IMR-90 (cell line): ENCODE data around the gene TACC2.

Experiments
- CEBPB ChIP-seq: IDR thresholded peaks from 2 replicates; pipeline ENCODE4 v1.6.1; 2012; ENCODE audit warnings: low read depth, low read length, improper control_type of control experiment
- MAFK ChIP-seq: IDR thresholded peaks from 2 replicates; pipeline ENCODE4 v1.6.1; 2012; ENCODE audit warnings: low read depth, low read length, improper control_type of control experiment
- POLR2A ChIP-seq: IDR thresholded peaks from 2 replicates; pipeline ENCODE4 v1.6.1; 2012; ENCODE audit warnings: mild to moderate bottlenecking, low read depth, low read length
- TF ChIP-seq, protein P1 (sequence below): fragments of 150-350 bp; IDR thresholded peaks from 2 replicates; pipeline ENCODE4 v1.6.1; 2017; ENCODE audit warnings: mild to moderate bottlenecking, antibody characterized with exemption, low read length, low read depth
- TF ChIP-seq, protein P2 (sequence below): conservative IDR thresholded peaks from 2 replicates; pipeline ENCODE4 v1.5.1; 2012; ENCODE audit warnings: mild to moderate bottlenecking, low read depth, low read length, improper control_type of control experiment

DNA sequence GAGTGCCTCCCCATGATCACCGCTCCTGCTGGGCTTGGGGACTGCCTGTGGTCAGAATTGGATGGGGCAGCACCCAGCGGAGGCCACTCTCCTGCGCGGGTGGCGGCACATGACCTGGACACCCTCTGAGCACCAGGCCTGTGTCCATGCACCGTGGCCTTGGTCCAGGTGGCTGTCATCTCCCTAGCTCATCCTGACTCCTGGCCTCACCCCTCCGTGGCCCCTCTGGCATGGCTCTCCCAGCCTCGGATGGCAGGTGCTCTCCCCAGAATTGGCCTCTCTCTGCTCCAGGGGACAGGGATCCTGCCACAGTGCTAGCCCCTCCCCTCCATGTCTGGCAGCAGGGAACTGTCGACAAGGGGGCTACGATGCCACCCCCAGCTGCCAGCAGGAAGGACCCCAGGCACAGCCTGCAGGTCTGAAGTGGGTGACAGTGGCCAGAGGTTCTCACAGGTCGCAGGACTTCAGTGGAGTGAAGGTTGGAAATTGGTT, 244.9 kb downstream of the TACC2 start:
- TF ChIP-seq CEBPB = no peak
- no peak for TF ChIP-seq MAFK
- TF ChIP-seq, protein P1, sequence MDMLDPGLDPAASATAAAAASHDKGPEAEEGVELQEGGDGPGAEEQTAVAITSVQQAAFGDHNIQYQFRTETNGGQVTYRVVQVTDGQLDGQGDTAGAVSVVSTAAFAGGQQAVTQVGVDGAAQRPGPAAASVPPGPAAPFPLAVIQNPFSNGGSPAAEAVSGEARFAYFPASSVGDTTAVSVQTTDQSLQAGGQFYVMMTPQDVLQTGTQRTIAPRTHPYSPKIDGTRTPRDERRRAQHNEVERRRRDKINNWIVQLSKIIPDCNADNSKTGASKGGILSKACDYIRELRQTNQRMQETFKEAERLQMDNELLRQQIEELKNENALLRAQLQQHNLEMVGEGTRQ = no peak
- TF ChIP-seq, protein P2, sequence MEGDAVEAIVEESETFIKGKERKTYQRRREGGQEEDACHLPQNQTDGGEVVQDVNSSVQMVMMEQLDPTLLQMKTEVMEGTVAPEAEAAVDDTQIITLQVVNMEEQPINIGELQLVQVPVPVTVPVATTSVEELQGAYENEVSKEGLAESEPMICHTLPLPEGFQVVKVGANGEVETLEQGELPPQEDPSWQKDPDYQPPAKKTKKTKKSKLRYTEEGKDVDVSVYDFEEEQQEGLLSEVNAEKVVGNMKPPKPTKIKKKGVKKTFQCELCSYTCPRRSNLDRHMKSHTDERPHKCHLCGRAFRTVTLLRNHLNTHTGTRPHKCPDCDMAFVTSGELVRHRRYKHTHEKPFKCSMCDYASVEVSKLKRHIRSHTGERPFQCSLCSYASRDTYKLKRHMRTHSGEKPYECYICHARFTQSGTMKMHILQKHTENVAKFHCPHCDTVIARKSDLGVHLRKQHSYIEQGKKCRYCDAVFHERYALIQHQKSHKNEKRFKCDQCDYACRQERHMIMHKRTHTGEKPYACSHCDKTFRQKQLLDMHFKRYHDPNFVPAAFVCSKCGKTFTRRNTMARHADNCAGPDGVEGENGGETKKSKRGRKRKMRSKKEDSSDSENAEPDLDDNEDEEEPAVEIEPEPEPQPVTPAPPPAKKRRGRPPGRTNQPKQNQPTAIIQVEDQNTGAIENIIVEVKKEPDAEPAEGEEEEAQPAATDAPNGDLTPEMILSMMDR = no peak
- no peak for TF ChIP-seq POLR2A
